Adipocyte (in vitro differentiated cells): ENCODE data around the gene OR9Q2.

Experiments used
- DNase-seq: peaks from one replicate; pipeline ENCODE4 v3.0.0-alpha.2; 2015; ENCODE audit warnings: low read depth
- H3K27me3 ChIP-seq: replicated peaks from 2 replicates; pipeline ENCODE4 v1.7.0; 2013; ENCODE audit warnings: mild to moderate bottlenecking, low read length, moderate library complexity; ENCODE audit not compliant: control insufficient read depth, insufficient read depth
- H3K36me3 ChIP-seq: 2 replicates; pipeline ENCODE4 v1.7.0; 2013; ENCODE audit warnings: low read length, mild to moderate bottlenecking, moderate library complexity; ENCODE audit not compliant: control insufficient read depth, insufficient read depth, severe bottlenecking
- H3K4me1 ChIP-seq: 2 replicates; pipeline ENCODE4 v1.7.0; 2013; ENCODE audit warnings: mild to moderate bottlenecking, low read length, moderate library complexity; ENCODE audit not compliant: control insufficient read depth, insufficient read depth
- H3K4me3 ChIP-seq: 2 replicates; pipeline ENCODE4 v1.7.0; 2013; ENCODE audit warnings: mild to moderate bottlenecking, low read length, moderate library complexity
- H3K9ac ChIP-seq: 2 replicates; pipeline ENCODE4 v1.7.0; 2013; ENCODE audit warnings: mild to moderate bottlenecking, low read length, moderate library complexity
- H3K9me3 ChIP-seq: 2 replicates; pipeline ENCODE4 v1.7.0; 2013; ENCODE audit warnings: mild to moderate bottlenecking, low read length, moderate library complexity; ENCODE audit not compliant: control insufficient read depth

Gene OR9Q2, protein sequence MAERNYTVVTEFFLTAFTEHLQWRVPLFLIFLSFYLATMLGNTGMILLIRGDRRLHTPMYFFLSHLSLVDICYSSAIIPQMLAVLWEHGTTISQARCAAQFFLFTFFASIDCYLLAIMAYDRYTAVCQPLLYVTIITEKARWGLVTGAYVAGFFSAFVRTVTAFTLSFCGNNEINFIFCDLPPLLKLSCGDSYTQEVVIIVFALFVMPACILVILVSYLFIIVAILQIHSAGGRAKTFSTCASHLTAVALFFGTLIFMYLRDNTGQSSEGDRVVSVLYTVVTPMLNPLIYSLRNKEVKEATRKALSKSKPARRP

GRCh38 chr11:58188770-58189169 lies at the start of gene OR9Q2:
Gene OR9Q2 (plus strand): TSS chr11:58189070. CDS start chr11:58190491, 1,421 bp downstream.
- H3K9me3 ChIP-seq = no peaks in the 10 kb centered on the region
- H3K4me3 ChIP-seq = no peak within 1 kb of the TSS
- no peak for DNase-seq
- no peaks in the 10 kb centered on the region for H3K4me1 ChIP-seq
- H3K9ac ChIP-seq = no peak within 1 kb of the TSS
- H3K36me3 ChIP-seq = no peaks in the 10 kb centered on the region
- no peaks in the 10 kb centered on the region for H3K27me3 ChIP-seq

DNA sequence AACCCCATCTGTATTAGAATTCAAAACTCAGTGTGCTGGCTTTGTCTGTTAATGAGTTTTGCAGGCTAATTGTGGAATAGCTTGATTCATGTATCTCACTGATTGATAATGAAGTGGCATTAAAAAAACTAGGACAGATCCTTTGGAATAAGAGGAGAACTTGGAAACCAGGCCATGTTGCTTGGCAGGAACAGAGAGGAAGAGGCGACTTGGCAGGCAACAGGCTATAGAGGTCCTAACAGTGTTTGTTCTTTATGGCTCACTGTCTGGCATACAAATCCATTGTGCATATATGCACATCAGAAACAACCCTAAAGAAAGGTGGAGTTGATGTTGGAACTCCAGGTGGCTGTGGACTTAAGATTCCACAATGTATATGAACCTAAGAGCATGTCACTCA lies 46.1 kb upstream of the OR9Q2 start:
- Histone ChIP-seq H3K36me3 (no peaks in the 10 kb centered on the region), H3K9ac (no peak overlapping the region), H3K9me3 (no peaks in the 10 kb centered on the region), H3K4me3 (no peak overlapping the region), H3K27me3 (no peaks in the 10 kb centered on the region), H3K4me1 (no peaks in the 10 kb centered on the region)
- no peak for DNase-seq

DNA sequence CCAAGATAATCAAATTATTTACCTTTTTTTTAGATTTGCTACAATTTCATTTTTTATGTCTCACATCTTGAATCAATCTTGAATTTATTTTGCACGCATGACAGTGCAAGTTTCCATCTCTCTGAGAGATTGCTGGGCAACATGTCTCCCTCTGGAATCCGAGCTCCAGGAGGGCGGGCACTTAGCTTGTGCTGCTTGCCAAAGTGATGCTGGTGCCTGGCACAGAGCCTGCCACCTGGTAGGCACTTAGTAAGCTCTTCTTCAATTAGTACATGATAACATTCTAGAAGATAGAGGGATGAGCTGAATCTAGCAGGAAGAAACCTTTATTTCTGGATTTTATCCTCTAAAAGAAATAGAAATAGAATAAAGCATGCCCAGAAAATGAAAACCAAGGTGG lies 36.1 kb upstream of the OR9Q2 start:
- Histone ChIP-seq H3K27me3 (no peaks in the 10 kb centered on the region), H3K9me3 (no peaks in the 10 kb centered on the region), H3K36me3 (no peaks in the 10 kb centered on the region), H3K4me1 (no peaks in the 10 kb centered on the region), H3K9ac (no peak overlapping the region), H3K4me3 (no peak overlapping the region)
- DNase-seq = no peak

DNA sequence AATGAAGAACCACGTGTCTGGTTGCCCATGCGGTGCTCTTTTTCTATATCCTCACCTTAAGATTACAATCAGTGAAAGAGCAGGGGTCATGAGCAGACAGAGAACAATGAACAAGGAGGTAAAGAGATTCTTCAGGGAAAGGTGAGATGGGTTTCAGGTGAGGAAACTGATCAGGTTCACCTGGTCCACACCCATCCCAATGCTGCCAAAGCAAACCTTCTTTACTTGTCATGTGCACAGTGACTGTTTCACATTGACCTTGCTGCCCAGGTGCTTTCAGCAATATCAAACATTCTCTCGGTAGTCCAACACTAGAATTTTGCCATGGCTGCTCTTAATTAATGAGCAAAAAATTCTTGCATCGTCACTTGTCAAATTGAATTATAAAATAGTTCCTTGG lies 24.5 kb upstream of the OR9Q2 start:
- Histone ChIP-seq H3K9me3 (no peaks in the 10 kb centered on the region), H3K27me3 (no peaks in the 10 kb centered on the region), H3K9ac (no peak overlapping the region), H3K4me1 (no peaks in the 10 kb centered on the region), H3K36me3 (no peaks in the 10 kb centered on the region), H3K4me3 (no peak overlapping the region)
- no peak for DNase-seq

DNA sequence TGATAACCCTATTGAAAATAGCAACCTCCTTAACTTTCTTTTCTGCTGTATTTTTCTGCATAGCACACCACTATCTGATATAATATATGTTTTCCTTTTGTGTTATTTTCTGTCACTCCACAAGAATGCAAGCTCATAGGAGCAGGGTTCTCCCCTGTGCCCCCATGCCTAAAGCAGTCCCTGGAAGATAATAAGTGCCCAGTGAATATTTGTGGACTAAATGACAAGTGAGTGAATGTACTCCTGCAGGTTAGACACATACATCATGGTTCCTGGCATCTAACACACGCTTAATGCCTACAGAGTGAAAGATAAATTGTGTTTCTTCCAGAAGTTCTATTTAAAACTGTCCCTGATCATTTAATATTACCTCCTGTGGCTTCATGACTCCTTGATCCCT lies 23.9 kb upstream of the OR9Q2 start:
- DNase-seq = no peak
- H3K36me3 ChIP-seq = no peaks in the 10 kb centered on the region
- no peaks in the 10 kb centered on the region for H3K9me3 ChIP-seq
- H3K4me3 ChIP-seq = no peak overlapping the region
- H3K4me1 ChIP-seq = no peaks in the 10 kb centered on the region
- no peak overlapping the region for H3K9ac ChIP-seq
- H3K27me3 ChIP-seq = no peaks in the 10 kb centered on the region

- no peaks in the 10 kb centered on the region for H3K27me3 ChIP-seq
- H3K4me3 ChIP-seq = no peak overlapping the region
- no peak overlapping the region for H3K9ac ChIP-seq
- H3K36me3 ChIP-seq = no peaks in the 10 kb centered on the region
- no peak for DNase-seq
- no peaks in the 10 kb centered on the region for H3K9me3 ChIP-seq
- no peaks in the 10 kb centered on the region for H3K4me1 ChIP-seq
Measured at GRCh38 chr11:58165504-58166106, 23.3 kb upstream of the OR9Q2 start.

- Histone ChIP-seq H3K9me3 (no peaks in the 10 kb centered on the region), H3K4me3 (no peak overlapping the region), H3K36me3 (no peaks in the 10 kb centered on the region), H3K27me3 (no peaks in the 10 kb centered on the region), H3K9ac (no peak overlapping the region), H3K4me1 (no peaks in the 10 kb centered on the region)
- DNase-seq = no peak
Measured at GRCh38 chr11:58177409-58178054, 11.3 kb upstream of the OR9Q2 start.

DNA sequence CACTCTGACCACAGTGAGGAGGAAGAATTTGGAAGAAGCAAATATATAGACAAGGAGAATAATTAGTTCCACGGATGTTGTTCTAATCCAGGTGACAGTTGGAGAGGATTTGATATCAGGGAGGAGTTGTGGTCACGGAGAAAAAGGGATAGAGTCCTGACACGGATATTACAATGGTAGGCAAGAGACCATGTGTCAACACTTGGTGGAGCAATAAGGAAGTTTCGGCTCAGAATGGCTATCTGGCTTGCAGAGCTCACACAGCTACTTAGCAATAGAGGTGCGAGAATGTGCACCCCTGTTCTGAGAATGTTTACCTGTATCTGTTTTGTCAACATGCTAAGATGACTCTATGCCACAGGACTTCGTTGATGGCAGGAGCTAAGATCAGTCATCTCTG lies 10.4 kb upstream of the OR9Q2 start:
- Histone ChIP-seq H3K4me3 (no peak overlapping the region), H3K9me3 (no peaks in the 10 kb centered on the region), H3K36me3 (no peaks in the 10 kb centered on the region), H3K4me1 (no peaks in the 10 kb centered on the region), H3K27me3 (no peaks in the 10 kb centered on the region), H3K9ac (no peak overlapping the region)
- DNase-seq = no peak

GRCh38 chr11:58179648-58180047 lies 9.2 kb upstream of the OR9Q2 start:
- Histone ChIP-seq H3K36me3 (no peaks in the 10 kb centered on the region), H3K4me1 (no peaks in the 10 kb centered on the region), H3K9me3 (no peaks in the 10 kb centered on the region), H3K27me3 (no peaks in the 10 kb centered on the region), H3K9ac (no peak overlapping the region), H3K4me3 (no peak overlapping the region)
- no peak for DNase-seq

DNA sequence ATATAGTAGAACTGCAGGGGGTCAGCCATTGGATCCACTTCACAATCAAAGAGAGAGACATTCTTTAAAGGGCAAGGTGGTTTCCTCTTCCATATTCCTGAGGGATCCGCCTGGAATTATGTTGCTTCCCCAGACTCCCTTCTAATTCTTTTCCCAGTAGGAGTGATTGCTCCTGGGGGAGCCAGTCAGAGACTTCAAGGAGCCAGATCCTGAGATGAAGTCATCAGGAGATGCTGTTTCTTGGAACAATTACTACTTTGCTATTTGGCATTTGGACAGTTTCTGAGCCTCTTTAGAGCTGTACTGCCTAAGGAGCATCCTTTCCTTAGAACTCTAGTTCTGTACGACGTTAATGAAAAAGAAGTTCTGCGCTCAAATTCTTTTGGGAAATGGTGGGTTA lies 1.9 kb upstream of the OR9Q2 start:
- Histone ChIP-seq H3K9ac (no peak overlapping the region), H3K9me3 (no peaks in the 10 kb centered on the region), H3K27me3 (no peaks in the 10 kb centered on the region), H3K36me3 (no peaks in the 10 kb centered on the region), H3K4me1 (no peaks in the 10 kb centered on the region), H3K4me3 (no peak overlapping the region)
- DNase-seq = no peak

GRCh38 chr11:58192229-58192628 lies 3.4 kb downstream of the OR9Q2 start:
- Histone ChIP-seq H3K4me1 (no peaks in the 10 kb centered on the region), H3K9ac (no peak overlapping the region), H3K27me3 (no peaks in the 10 kb centered on the region), H3K9me3 (peaks cover 5% of the 10 kb centered on the region), H3K36me3 (no peaks in the 10 kb centered on the region), H3K4me3 (no peak overlapping the region)
- no peak for DNase-seq
